IMR-90 (cell line): ENCODE data around the gene MEGF6. TPM values are rescaled to one million over a fixed set of nuclear protein-coding genes. Genes with fewer than 3 reads are reported as not detected.

Source experiments
- ATAC-seq: fragments of 200-7000 bp; cut with Tn5 transposase; 2 replicates; pipeline ENCODE4 v1.9.1; 2020; ENCODE audit warnings: low read depth, mild to moderate bottlenecking, moderate library complexity
- BruUV-seq: library from RNA; stranded (reverse); fragments of 400-500 nt; replicated peaks from 2 replicates; lab custom pipeline; 2021; lab: Mats Ljungman, UMichigan
- CTCF ChIA-PET: fragments of 300-600 bp; formaldehyde crosslinking; extraction: SDS; loops from one replicate; lab custom pipeline; 2021; ENCODE audit warnings: antibody characterized with exemption; lab: Yijun Ruan, JAX
- POLR2A ChIA-PET: fragments of 300-600 bp; sonication (Branson Sonifier 250); formaldehyde crosslinking; loops from one replicate; lab custom pipeline; 2022; ENCODE audit warnings: antibody characterized with exemption; ENCODE audit not compliant: unreplicated experiment; lab: Charles Lee
- DNase-seq: peaks from one replicate; pipeline ENCODE4 v3.0.0; 2013
- H2AFZ ChIP-seq: replicated peaks from 2 replicates; pipeline ENCODE3; 2013; ENCODE audit warnings: low read length, mild to moderate bottlenecking; ENCODE audit not compliant: poor library complexity
- H2AK5ac ChIP-seq: 2 replicates; pipeline ENCODE4 v1.6.1; 2013; ENCODE audit warnings: low read depth, low read length, inconsistent platforms
- H2AK9ac ChIP-seq: replicated peaks from 2 replicates; pipeline ENCODE3; 2013; ENCODE audit warnings: mild to moderate bottlenecking, low read depth, low read length, moderate library complexity; ENCODE audit not compliant: poor library complexity
- H2BK120ac ChIP-seq: 2 replicates; pipeline ENCODE4 v1.6.1; 2013; ENCODE audit warnings: low read depth, low read length, inconsistent platforms
- H2BK15ac ChIP-seq: 3 replicates; pipeline ENCODE4 v1.6.1; 2013; ENCODE audit warnings: low read depth, low read length, inconsistent platforms
- H2BK20ac ChIP-seq: 2 replicates; pipeline ENCODE4 v1.6.1; 2013; ENCODE audit warnings: low read depth, mild to moderate bottlenecking, inconsistent platforms, low read length, moderate library complexity
- H2BK5ac ChIP-seq: 2 replicates; pipeline ENCODE4 v1.6.1; 2013; ENCODE audit warnings: mild to moderate bottlenecking, low read depth, low read length, inconsistent platforms; ENCODE audit not compliant: poor library complexity, severe bottlenecking
- H3K14ac ChIP-seq: replicated peaks from 2 replicates; pipeline ENCODE4 v1.6.1; 2013; ENCODE audit warnings: low read depth, low read length, inconsistent platforms
- H3K18ac ChIP-seq: 2 replicates; pipeline ENCODE4 v1.6.1; 2013; ENCODE audit warnings: low read depth, low read length, control low read depth
- H3K23ac ChIP-seq: 2 replicates; pipeline ENCODE4 v1.6.1; 2013; ENCODE audit warnings: low read depth, low read length, inconsistent platforms
- H3K27ac ChIP-seq: 2 replicates; pipeline ENCODE4 v1.5.1; 2013; ENCODE audit warnings: mild to moderate bottlenecking, control low read depth, low read length; ENCODE audit not compliant: insufficient read depth
- H3K27me3 ChIP-seq: 2 replicates; pipeline ENCODE4 v1.6.1; 2013; ENCODE audit warnings: low read length; ENCODE audit not compliant: control insufficient read depth, insufficient read depth
- H3K36me3 ChIP-seq: 2 replicates; pipeline ENCODE4 v1.6.1; 2013; ENCODE audit warnings: low read length, mixed read lengths; ENCODE audit not compliant: control insufficient read depth, insufficient read depth
- H3K4ac ChIP-seq: 2 replicates; pipeline ENCODE4 v1.6.1; 2013; ENCODE audit warnings: low read depth, low read length, inconsistent platforms
- H3K4me1 ChIP-seq: 2 replicates; pipeline ENCODE4 v1.6.1; 2013; ENCODE audit warnings: low read length, mixed read lengths; ENCODE audit not compliant: control insufficient read depth, insufficient read depth
- H3K4me2 ChIP-seq: 2 replicates; pipeline ENCODE4 v1.6.1; 2013; ENCODE audit warnings: low read depth, mild to moderate bottlenecking, control low read depth, low read length, moderate library complexity
- H3K4me3 ChIP-seq: 2 replicates; pipeline ENCODE4 v1.5.1; 2013; ENCODE audit warnings: low read depth, mild to moderate bottlenecking, control low read depth, low read length, moderate library complexity; ENCODE audit not compliant: insufficient read depth
- H3K56ac ChIP-seq: 2 replicates; pipeline ENCODE4 v1.6.1; 2013; ENCODE audit warnings: low read length, inconsistent platforms; ENCODE audit not compliant: insufficient read depth; ENCODE audit errors: extremely low read depth
- H3K79me1 ChIP-seq, 2 experiments: 2 replicates each; pipeline ENCODE4 v1.6.1; 2013; ENCODE audit warnings: low read length in 2 of 2, inconsistent platforms in 1 of 2, low read depth in 1 of 2
- H3K9ac ChIP-seq: 2 replicates; pipeline ENCODE4 v1.6.1; 2013; ENCODE audit warnings: low read depth, low read length, control low read depth
- H3K9me1 ChIP-seq: 2 replicates; pipeline ENCODE4 v1.6.1; 2013; ENCODE audit warnings: low read length, inconsistent platforms; ENCODE audit not compliant: insufficient read depth
- H3K9me3 ChIP-seq: 2 replicates; pipeline ENCODE4 v1.6.1; 2013; ENCODE audit warnings: low read length; ENCODE audit not compliant: control insufficient read depth, insufficient read depth
- H4K20me1 ChIP-seq: 2 replicates; pipeline ENCODE4 v1.6.1; 2013; ENCODE audit warnings: low read length, inconsistent platforms; ENCODE audit not compliant: insufficient read depth
- H4K5ac ChIP-seq: 2 replicates; pipeline ENCODE4 v1.6.1; 2013; ENCODE audit warnings: mild to moderate bottlenecking, low read depth, low read length, control low read depth
- H4K8ac ChIP-seq, 2 experiments: 2 replicates each; pipeline ENCODE4 v1.6.1; 2013; ENCODE audit warnings: low read depth in 2 of 2, low read length in 2 of 2, control low read depth in 1 of 2, inconsistent platforms in 1 of 2
- H4K91ac ChIP-seq: 2 replicates; pipeline ENCODE4 v1.6.1; 2013; ENCODE audit warnings: low read depth, low read length, inconsistent platforms; ENCODE audit not compliant: insufficient read depth
- BHLHE40 ChIP-seq: fragments of 150-350 bp; IDR thresholded peaks from 2 replicates; pipeline ENCODE4 v1.6.1; 2016; ENCODE audit warnings: mild to moderate bottlenecking, low read depth, low read length
- CEBPB ChIP-seq: IDR thresholded peaks from 2 replicates; pipeline ENCODE4 v1.6.1; 2012; ENCODE audit warnings: low read depth, low read length, improper control_type of control experiment
- CHD1 ChIP-seq: IDR thresholded peaks from 2 replicates; pipeline ENCODE4 v1.6.1; 2012; ENCODE audit warnings: low read depth, low read length, improper control_type of control experiment
- FOS ChIP-seq: fragments of 150-350 bp; IDR thresholded peaks from 2 replicates; pipeline ENCODE4 v1.6.1; 2016; ENCODE audit warnings: low read depth, low read length
- MAFK ChIP-seq: IDR thresholded peaks from 2 replicates; pipeline ENCODE4 v1.6.1; 2012; ENCODE audit warnings: low read depth, low read length, improper control_type of control experiment
- MAZ ChIP-seq: IDR thresholded peaks from 2 replicates; pipeline ENCODE4 v1.6.1; 2012; ENCODE audit warnings: low read depth, mild to moderate bottlenecking, low read length, improper control_type of control experiment, moderate library complexity, borderline replicate concordance
- MXI1 ChIP-seq: IDR thresholded peaks from 2 replicates; pipeline ENCODE4 v1.6.1; 2012; ENCODE audit warnings: low read depth, mild to moderate bottlenecking, low read length, moderate library complexity, borderline replicate concordance
- NFE2L2 ChIP-seq: fragments of 150-350 bp; IDR thresholded peaks from 2 replicates; pipeline ENCODE4 v1.6.1; 2016; ENCODE audit warnings: low read depth, mild to moderate bottlenecking, low read length
- POLR2A ChIP-seq: IDR thresholded peaks from 2 replicates; pipeline ENCODE4 v1.6.1; 2012; ENCODE audit warnings: mild to moderate bottlenecking, low read depth, low read length
- RAD21 ChIP-seq: IDR thresholded peaks from 2 replicates; pipeline ENCODE4 v1.6.1; 2012; ENCODE audit warnings: low read length, improper control_type of control experiment
- RCOR1 ChIP-seq: IDR thresholded peaks from 2 replicates; pipeline ENCODE4 v1.6.1; 2012; ENCODE audit warnings: mild to moderate bottlenecking, low read length, improper control_type of control experiment; ENCODE audit not compliant: insufficient replicate concordance
- RFX5 ChIP-seq: IDR thresholded peaks from 2 replicates; pipeline ENCODE4 v1.8.0; 2012; ENCODE audit warnings: low read depth, mild to moderate bottlenecking, low read length, moderate library complexity
- SMC3 ChIP-seq: fragments of 150-350 bp; IDR thresholded peaks from 2 replicates; pipeline ENCODE4 v1.6.1; 2016; ENCODE audit warnings: low read depth, mild to moderate bottlenecking, antibody characterized with exemption, low read length, moderate library complexity
- WGBS, 2 experiments: methylation state at CpG; one replicate each; pipeline versions ENCODE4 v1.1.5 to v1.1.7; 2013; ENCODE audit warnings: missing lambda C conversion rate in 2 of 2; ENCODE audit not compliant: insufficient read length in 1 of 2; ENCODE audit errors: extremely low coverage in 2 of 2; 5-methylcytosine and 5-hydroxymethylcytosine counted together
- dilution Hi-C: fragments of 300-500 bp; cut with HindIII; formaldehyde crosslinking; loops from one replicate; pipeline ENCODE4 v1.14.3; 2018; ENCODE audit warnings: low sequenced_read_pairs; ENCODE audit not compliant: unreplicated experiment
- in situ Hi-C: fragments of 300-500 bp; cut with MboI; formaldehyde crosslinking; loops from 3 replicates; pipeline ENCODE4 v1.14.3; 2019; ENCODE audit warnings: low sequenced_read_pairs, inconsistent platforms, mixed read lengths
- intact Hi-C: fragments of 100-400 bp; cut with micrococcal nuclease; formaldehyde crosslinking; loops from 2 replicates; pipeline ENCODE4 v1.10.0; 2022
- polyA plus RNA-seq, 3 experiments: library from polyadenylated mRNA; depleted of rRNA; stranded (reverse); fragments of >200 nt; gene quantifications; 2 replicates each; pipeline ENCODE4 v1.2.3, GENCODE V29; 2012; ENCODE audit warnings: low replicate concordance in 1 of 3
- total RNA-seq: library from RNA; depleted of rRNA; stranded (reverse); fragments of >200 nt; gene quantifications from 2 replicates; pipeline ENCODE4 v1.2.3, GENCODE V29; 2012
- TF ChIP-seq, protein P1 (sequence below): conservative IDR thresholded peaks from 2 replicates; pipeline ENCODE4 v1.5.1; 2012; ENCODE audit warnings: mild to moderate bottlenecking, low read depth, low read length, improper control_type of control experiment
- TF ChIP-seq, protein P2 (sequence below): fragments of 150-350 bp; IDR thresholded peaks from 2 replicates; pipeline ENCODE4 v1.6.1; 2017; ENCODE audit warnings: mild to moderate bottlenecking, antibody characterized with exemption, low read length, low read depth
- TF ChIP-seq, protein P3 (sequence below): fragments of 150-350 bp; IDR thresholded peaks from 2 replicates; pipeline ENCODE4 v1.6.1; 2016; ENCODE audit warnings: low read depth, mild to moderate bottlenecking, low read length, moderate library complexity, borderline replicate concordance

MEGF6 gene
- total and polyA plus RNA-seq, 2 of the 4 experiments (the other 2 are of a cell fraction), result 0.72 to 4.1 TPM

DNA sequence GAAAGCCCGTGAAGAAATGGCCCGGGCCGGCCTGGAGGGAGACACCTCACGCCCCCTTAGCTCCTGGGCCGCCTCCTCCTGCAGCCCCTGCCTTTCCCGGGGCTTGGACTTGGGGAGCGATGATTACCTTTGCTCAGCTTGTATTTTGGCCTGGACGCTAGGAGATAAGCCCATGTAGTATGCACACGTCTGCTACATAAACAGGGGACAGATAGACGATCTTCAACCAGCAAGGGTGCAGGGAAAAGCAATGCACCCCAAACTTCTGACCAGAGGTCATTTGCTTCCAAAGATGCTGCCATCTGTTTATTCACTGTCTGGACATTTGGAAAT lies 41.9 kb upstream of the MEGF6 start:
- Histone ChIP-seq H4K5ac (no peak overlapping the region), H2BK15ac (no peak overlapping the region), H3K79me1 (peaks cover 4 to 10% of the 10 kb centered on the region in 2 experiments), H2BK5ac (no peak overlapping the region), H2AK5ac (no peak overlapping the region), H3K4me1 (no peaks in the 10 kb centered on the region; the same call in 1 of the 2 replicates), H3K23ac (no peak overlapping the region), H3K4ac (no peak overlapping the region), H3K9me3 (no peaks in the 10 kb centered on the region), H2BK120ac (no peak overlapping the region), H3K4me3 (no peak overlapping the region), H4K91ac (no peak overlapping the region), H3K9ac (no peak overlapping the region), H3K56ac (no peak overlapping the region), H3K27ac (no peak overlapping the region), H3K36me3 (no peaks in the 10 kb centered on the region), H2BK20ac (no peak overlapping the region), H3K9me1 (no peaks in the 10 kb centered on the region), H2AFZ (no peak overlapping the region), H3K14ac (no peak overlapping the region), H4K8ac (no peak overlapping the region), H2AK9ac (no peak overlapping the region), H3K27me3 (peaks cover 69% of the 10 kb centered on the region), H3K4me2 (no peak overlapping the region), H3K18ac (no peak overlapping the region), H4K20me1 (no peaks in the 10 kb centered on the region; the same call in 1 of the 2 replicates)
- intact Hi-C loops (no loop called here), dilution Hi-C loops (no loop called here), in situ Hi-C loops (no loop called here)
- ChIA-PET POLR2A (no interaction called here), CTCF (no interaction called here)
- BruUV-seq, result no TSS peak
- TF ChIP-seq, protein P1, sequence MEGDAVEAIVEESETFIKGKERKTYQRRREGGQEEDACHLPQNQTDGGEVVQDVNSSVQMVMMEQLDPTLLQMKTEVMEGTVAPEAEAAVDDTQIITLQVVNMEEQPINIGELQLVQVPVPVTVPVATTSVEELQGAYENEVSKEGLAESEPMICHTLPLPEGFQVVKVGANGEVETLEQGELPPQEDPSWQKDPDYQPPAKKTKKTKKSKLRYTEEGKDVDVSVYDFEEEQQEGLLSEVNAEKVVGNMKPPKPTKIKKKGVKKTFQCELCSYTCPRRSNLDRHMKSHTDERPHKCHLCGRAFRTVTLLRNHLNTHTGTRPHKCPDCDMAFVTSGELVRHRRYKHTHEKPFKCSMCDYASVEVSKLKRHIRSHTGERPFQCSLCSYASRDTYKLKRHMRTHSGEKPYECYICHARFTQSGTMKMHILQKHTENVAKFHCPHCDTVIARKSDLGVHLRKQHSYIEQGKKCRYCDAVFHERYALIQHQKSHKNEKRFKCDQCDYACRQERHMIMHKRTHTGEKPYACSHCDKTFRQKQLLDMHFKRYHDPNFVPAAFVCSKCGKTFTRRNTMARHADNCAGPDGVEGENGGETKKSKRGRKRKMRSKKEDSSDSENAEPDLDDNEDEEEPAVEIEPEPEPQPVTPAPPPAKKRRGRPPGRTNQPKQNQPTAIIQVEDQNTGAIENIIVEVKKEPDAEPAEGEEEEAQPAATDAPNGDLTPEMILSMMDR, result no peak
- no peak for TF ChIP-seq FOS
- TF ChIP-seq, protein P2, sequence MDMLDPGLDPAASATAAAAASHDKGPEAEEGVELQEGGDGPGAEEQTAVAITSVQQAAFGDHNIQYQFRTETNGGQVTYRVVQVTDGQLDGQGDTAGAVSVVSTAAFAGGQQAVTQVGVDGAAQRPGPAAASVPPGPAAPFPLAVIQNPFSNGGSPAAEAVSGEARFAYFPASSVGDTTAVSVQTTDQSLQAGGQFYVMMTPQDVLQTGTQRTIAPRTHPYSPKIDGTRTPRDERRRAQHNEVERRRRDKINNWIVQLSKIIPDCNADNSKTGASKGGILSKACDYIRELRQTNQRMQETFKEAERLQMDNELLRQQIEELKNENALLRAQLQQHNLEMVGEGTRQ, result no peak
- no peak for TF ChIP-seq MAFK
- TF ChIP-seq RCOR1, result no peak
- TF ChIP-seq BHLHE40, result no peak
- TF ChIP-seq SMC3, result no peak
- no peak for TF ChIP-seq CEBPB
- no peak for TF ChIP-seq RFX5
- TF ChIP-seq MXI1, result no peak
- TF ChIP-seq CHD1, result no peak
- TF ChIP-seq MAZ, result no peak
- TF ChIP-seq, protein P3, sequence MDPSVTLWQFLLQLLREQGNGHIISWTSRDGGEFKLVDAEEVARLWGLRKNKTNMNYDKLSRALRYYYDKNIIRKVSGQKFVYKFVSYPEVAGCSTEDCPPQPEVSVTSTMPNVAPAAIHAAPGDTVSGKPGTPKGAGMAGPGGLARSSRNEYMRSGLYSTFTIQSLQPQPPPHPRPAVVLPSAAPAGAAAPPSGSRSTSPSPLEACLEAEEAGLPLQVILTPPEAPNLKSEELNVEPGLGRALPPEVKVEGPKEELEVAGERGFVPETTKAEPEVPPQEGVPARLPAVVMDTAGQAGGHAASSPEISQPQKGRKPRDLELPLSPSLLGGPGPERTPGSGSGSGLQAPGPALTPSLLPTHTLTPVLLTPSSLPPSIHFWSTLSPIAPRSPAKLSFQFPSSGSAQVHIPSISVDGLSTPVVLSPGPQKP, result no peak
- TF ChIP-seq RAD21, result no peak
- TF ChIP-seq POLR2A, result no peak
- no peak for TF ChIP-seq NFE2L2
- ATAC-seq (no peak), DNase-seq (no peak)
- WGBS, 2 experiments, result 11% methylated on average over 2 of the region's 10 CpGs; no CpG with 5 or more reads in 1 of the 2 experiments
